Activated CD4-positive, alpha-beta T cell treated with anti-CD3 and anti-CD28 coated beads, Interleukin-2, amount 50 U/mL, for 1 hour (primary cell): Measurements from ENCODE around the gene ARFGAP1.
"Not testable (repeated sequence)": the region's sequence is repeated elsewhere in the genome, so short reads cannot be mapped to it uniquely, and the experiment has no call there.

ENCODE experiments used
- DNase-seq: peaks from one replicate; pipeline ENCODE4 v3.0.0-alpha.2; 2020

ARFGAP1 gene

DNA sequence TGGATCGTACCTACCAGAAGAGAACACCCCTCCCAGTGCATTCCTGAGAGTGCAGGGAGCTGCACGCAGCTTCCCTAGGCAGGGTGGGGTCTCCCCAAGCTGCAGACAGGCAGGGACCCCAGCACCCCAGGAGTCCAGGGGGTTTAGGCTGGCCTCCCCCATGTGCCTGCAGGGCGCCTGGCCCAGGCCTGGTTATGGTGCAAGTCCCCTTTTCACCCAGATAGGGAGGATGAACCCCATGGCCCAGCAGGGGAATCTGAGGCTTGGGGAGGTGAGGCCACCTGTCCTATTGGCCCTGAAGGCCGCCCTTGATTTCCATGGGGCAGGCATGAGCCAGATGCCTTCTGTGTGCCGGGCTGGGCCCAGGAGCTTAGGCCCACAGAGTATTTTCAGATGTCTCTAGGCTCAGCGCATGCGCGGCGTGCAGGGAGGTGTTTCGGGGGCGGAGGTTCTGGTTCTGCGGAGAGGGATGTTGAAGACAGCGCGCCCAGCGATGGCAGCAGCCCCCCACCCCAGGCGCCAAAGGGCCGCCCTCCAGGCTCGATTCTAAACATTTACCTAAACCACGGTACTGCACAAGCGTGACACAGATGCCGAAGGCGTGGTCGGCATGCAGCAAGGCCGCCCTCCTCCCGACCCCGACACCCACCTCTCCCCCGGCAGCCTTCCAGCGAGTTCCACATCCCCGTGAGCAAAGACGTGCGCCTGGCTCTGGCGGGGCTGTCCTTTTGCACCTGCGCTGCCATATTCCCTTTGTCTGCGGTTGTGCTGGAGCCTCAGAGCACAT lies 49.7 kb downstream of the ARFGAP1 start:
- no peak for DNase-seq

GRCh38 chr20:63322933-63323273 lies 50.3 kb downstream of the ARFGAP1 start:
- no peak for DNase-seq

- DNase-seq: no peak
Measured at GRCh38 chr20:63323357-63323981, 50.9 kb downstream of the ARFGAP1 start.

DNA sequence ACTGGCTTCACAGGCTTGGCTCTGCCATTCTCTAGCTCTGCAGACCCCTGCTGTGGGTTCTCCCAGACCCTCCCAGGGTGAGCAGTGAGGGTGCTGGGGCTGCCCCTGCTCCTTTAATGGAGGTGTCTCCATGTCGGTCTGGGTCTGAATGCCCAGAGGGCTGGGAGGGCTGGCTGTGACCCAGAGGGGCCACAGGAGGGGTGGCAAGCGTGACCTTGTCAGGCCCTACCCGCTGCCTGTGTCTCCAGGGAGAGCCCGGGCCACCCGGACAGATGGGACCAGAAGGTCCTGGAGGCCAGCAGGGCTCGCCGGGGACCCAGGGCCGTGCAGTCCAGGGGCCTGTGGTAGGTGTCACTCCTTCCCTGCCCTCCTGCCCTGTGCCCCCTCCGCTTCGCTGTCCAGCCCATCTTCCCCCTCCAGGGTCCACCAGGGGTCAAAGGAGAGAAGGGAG lies 52.4 kb downstream of the ARFGAP1 start:
- no peak for DNase-seq

DNA sequence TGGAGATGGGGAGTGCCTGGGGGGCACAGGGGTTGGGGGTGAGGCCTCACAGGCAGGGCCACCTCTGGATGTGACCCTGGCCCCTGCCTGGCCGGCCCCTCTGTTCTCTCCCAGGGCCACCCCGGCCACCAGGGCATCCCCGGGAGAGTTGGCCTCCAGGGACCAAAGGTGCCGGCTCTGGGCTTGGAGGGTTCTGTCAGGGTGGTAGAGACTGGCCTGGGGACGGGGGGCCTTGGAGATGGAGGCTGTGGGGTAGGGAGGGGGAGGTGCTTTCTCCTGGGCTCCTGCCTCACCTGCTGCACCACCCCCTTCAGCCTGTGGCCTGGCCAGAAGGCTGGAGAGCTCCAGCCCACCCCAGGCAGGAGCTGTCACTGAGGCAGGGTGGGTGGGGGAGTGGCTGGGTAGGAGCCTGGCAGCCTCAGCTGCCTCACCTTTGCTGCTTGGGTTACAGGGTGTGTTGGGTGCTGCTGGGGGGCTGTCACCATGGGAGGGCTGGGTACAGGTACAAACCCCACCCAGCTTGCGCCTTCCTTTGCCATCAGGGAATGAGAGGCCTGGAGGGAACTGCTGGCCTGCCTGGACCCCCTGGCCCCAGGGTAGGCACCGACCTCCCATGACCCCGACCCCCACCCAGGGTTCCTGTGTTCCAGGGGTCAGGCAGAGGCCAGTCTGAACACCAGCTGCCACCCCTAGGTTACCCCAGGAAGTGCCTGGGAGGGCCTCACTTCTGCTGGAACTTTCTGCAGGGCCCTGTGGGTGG lies 53.1 kb downstream of the ARFGAP1 start:
- no peak for DNase-seq

- no peak for DNase-seq
Measured at GRCh38 chr20:63326314-63327230, 54.0 kb downstream of the ARFGAP1 start.

- no peak for DNase-seq
Measured at GRCh38 chr20:63327231-63327745, 54.7 kb downstream of the ARFGAP1 start.

- DNase-seq: no peak
Measured at GRCh38 chr20:63328026-63328700, 55.5 kb downstream of the ARFGAP1 start.

GRCh38 chr20:63328718-63329275 lies 56.2 kb downstream of the ARFGAP1 start:
- DNase-seq: no peak

DNA sequence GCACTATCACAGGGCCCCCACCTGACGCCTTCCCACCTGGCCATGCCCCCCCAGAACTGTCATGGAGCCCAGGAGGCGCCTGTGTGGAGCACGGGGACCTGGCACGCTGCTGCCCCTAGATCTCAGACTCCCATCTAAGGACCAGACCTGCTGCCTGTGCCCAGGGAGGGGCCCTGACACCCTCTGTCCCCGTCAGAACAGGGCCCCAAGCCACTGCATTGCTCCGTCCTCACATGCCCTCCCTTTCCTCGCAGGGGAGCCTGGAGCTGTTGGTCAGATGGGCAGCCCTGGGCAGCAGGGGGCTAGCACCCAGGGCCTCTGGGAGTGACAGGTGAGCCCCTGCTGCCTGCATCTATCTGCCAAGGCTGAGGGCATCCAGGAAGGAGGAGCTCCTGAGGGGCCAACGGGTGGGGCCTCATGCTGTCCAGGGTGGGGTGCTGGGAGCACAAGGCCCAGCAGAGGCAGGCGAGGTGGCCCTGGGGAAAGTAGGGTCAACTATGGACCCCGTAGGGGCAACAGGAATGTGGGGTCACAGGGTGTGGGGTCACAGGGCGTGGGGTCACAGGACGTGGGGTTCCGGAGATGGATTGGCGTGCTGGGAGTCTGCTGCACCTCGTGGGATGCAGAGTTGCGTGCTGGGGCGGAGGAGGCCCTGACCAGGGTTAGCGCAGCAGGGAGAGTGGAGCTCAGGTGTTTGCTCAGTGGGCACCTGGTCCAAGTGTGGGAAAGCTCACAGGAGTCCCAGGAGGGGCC lies 56.9 kb downstream of the ARFGAP1 start:
- no peak for DNase-seq

GRCh38 chr20:63330084-63330760 lies 57.6 kb downstream of the ARFGAP1 start:
- DNase-seq: no peak

DNA sequence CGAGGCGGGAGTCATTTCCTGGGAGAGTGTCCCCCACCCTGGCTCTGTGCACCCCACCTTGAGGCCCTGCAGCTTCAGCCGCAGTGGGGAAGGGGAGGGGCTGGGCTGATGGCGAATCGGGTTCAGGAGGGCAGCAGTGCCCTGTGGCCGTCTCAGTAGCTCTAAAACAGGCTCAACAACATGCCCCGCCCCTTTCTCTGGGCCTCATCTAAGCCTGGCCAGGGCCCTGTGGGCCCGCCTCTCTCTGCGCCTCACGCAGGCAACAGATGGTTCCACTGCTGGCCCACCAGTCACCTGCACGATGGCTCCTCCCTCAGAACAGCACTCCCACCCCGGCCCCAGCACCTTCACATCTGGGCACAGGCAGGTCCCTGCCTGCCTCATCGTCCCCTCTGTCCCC lies 58.3 kb downstream of the ARFGAP1 start:
- no peak for DNase-seq

DNA sequence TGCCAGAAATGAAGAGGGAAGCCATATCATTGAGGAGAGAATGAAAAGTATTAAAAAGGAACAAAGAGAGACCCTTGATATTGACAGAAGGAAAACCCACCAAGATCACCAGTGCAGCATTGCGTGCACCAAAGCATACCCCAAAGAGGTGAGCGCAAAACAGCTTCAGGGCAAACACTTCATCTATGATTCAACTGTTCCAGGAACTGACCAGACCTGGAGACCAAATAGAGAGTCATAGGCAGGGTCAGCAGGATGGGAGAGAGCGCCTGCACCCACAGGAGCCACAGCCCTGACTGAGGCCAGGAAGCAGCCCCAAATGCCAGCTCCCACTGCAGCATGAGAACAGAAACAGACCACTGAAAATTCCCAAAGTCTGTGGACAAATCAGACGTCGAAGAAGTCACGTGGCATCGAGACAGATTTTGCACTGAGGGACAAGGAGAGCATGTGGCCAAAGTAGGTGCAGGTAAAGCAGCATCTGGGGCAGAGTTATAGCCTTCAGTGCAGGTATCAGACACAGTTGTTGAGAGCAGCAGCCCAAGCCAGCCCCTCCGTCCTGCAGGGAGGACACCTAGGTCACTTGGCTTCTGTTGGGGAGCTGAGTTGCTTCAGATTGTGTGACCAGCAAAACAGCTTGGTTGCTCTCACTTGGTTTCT lies 59.3 kb downstream of the ARFGAP1 start:
- no peak for DNase-seq

DNA sequence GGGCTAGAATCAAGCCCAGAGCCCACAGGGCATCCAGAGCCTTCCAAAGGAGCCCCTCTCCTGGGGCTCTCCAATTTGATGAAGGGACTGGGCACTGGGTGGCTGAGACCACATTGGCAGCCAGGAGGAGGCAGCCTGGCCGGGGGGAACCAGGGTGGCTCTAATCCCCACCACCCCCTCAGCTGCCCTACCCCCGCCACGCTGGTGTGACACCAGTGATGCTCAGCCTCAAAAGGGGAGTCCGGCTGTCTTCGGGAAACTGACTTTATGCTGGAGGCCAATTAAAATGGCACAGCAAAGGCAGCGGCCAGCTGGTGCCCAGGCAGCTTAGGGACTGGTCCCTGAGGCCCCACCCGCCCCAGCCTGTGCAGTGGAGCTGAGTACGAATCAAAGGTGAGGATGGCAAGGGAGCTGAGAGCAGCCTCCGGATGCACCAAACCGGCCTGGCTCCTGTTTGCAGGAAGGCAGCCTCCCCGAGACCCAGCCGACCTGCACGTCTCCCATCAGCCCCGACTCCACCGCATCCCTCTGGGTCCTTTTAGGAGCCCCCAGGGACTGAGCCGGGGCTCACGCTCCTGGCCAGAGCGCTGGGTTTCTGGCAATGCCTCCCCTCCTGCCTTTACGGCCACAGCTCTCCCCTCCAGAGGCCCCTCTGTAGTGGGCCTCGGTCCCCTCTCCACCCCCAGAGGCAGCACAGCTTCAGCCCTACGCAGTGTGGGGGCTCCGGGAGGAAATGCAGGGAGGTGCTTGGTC lies 60.1 kb downstream of the ARFGAP1 start:
- DNase-seq: no peak

DNA sequence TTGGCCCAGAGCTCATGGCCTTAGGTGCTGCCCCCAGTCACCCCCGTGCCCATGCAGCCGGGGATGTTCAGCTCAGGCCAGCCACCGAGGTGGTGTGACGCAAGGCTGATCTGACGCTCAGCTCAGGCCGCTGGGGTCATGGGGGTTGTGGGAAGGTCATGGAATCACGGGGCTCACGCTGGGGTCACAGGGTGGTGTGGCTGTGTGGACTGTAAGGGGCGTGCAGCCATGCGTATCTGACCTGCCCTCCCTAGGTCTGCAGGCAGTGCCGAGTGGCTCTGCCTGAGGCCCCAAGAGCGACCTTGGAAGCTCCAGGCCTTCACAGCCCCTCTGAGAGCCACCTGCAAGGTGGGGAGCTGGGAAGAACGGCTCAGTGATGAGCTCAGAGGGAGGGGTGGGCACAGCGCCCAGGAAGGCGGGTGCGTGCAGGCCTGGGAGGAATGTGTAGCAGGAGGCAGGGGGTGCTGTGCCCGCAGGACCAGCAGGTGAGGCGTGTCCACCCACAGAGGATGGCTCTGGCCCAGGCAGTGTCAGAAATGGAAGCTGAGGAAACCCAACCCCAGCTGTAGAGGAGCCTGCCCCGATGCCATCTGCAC lies 60.7 kb downstream of the ARFGAP1 start:
- DNase-seq: no peak

DNA sequence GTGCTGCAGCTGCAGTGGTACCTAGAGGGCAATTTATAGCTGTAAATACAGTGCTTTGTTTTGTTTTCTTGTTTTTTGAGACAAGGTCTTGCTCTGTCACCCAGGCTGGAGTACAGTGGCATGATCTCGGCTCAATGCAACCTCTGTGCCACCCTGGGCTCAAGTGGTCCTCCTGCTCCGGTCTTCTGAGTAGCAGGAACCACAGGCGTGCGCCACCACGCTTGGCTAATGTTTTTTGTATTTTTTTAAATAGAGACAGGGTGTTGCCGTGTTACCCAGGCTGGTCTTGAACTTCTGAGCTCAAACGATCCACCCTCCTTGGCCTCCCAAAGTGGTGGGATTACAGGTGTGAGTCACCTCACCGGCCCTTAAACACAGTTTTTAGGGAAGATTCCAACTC lies 61.7 kb downstream of the ARFGAP1 start:
- no peak for DNase-seq

- DNase-seq: not testable (repeated sequence)
Measured at GRCh38 chr20:63335060-63335459, 62.4 kb downstream of the ARFGAP1 start.

DNA sequence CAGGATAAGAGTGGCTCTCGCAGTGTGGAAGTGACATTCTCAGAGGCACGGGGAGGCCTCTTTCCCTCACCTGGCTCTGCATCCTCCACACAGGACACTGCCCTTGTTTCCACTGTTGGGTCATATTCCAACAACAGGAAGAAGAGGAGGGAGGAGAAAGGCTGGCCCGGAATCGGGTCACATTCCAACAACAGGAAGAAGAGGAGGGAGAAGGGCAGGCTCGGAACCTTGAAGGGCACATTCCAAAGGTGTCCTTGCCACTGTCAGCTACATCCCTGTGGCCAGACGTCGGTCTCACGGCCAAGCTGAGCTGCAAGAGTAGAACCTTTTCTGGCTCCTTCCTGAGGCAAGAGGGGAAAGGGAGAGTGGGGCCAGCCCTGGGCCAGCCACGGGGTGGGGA lies 63.1 kb downstream of the ARFGAP1 start:
- no peak for DNase-seq
